Measurements from ENCODE around the gene NR3C2. TPM values are rescaled to one million over a fixed set of nuclear protein-coding genes. Genes with fewer than 3 reads are reported as not detected.

Gene NR3C2
- total RNA-seq, 1 experiment from 2014 or later, result 0.26 TPM

DNA sequence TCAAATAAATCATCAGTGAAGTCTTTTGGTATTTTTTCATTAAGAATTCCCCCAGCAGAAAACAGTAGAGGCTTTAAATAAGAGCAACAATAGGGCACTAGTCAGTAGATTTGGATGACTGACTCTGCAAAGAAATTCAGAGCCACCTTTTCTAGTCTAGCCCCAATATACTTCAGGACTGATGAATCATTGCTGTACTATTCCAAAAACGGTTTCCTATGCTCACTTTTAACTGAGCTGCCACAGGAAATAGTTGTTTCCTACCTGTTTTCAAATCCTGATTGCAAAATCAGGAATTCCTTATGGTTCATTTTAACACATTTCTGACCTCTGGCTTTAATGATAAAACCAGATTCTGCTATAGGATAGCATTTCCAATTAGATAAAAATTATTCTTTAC is 171.6 kb downstream of the NR3C2 start:
- in situ Hi-C loops (cut with HindIII; ENCODE audit: low pct_unique_long_range_greater_than_20kb, low sequenced_read_pairs), result no loop called here

DNA sequence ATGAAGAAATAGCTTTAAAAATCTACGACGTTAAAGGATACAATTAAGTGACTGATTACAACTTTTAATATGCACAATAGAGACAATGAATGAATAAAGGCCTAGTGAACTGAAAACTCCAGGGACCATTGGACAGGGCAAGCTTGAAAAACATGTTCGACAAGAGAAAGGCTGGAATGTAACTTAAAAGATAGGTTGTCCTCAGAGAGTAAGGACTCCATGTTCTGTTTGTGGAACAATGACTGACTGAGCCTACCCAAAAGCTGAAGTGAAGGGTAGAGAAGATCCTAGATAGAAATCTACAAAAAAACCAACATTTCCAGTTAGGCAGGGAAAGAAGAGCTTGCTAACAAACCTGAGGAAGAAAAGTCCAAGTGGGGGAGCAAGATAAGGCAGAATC is 173.4 kb downstream of the NR3C2 start:
- POLR2A ChIA-PET, result interaction anchor here (0.6 kb wide), 1 partner anchor 1430 kb away, joined by 18 read pairs; no protein-coding TSS in a partner anchor
- DNase-seq (ENCODE audit: low read depth, low spot score), result no peak
- no peaks in the 10 kb centered on the region for H3K27me3 ChIP-seq (ENCODE audit: control insufficient read depth, insufficient read depth, low read length)
- BruUV-seq (replicated peaks), result no TSS peak
- CTCF ChIA-PET, result no interaction called here
- H3K4me1 ChIP-seq (ENCODE audit: control insufficient read depth, insufficient read depth, low read length), result no peaks in the 10 kb centered on the region
- H3K4me3 ChIP-seq (ENCODE audit: low read depth in 2 of 2, low read length in 2 of 2), result no peak overlapping the region
- H3K36me3 ChIP-seq (ENCODE audit: control insufficient read depth, insufficient read depth, low read length), result no peaks in the 10 kb centered on the region
- in situ Hi-C loops (cut with HindIII; ENCODE audit: low pct_unique_long_range_greater_than_20kb, low sequenced_read_pairs) (no loop called here), intact Hi-C loops (cut with micrococcal nuclease; ENCODE audit: unreplicated experiment) (no loop called here)
- no peak for TF ChIP-seq POLR2AphosphoS5 (IDR thresholded peaks at IDR 0.05; ENCODE audit: low read depth, low read length)
- no peak for TF ChIP-seq SIN3A (IDR thresholded peaks at IDR 0.05; ENCODE audit: borderline replicate concordance, insufficient read depth, low read depth, low read length)
- TF ChIP-seq, protein P1, sequence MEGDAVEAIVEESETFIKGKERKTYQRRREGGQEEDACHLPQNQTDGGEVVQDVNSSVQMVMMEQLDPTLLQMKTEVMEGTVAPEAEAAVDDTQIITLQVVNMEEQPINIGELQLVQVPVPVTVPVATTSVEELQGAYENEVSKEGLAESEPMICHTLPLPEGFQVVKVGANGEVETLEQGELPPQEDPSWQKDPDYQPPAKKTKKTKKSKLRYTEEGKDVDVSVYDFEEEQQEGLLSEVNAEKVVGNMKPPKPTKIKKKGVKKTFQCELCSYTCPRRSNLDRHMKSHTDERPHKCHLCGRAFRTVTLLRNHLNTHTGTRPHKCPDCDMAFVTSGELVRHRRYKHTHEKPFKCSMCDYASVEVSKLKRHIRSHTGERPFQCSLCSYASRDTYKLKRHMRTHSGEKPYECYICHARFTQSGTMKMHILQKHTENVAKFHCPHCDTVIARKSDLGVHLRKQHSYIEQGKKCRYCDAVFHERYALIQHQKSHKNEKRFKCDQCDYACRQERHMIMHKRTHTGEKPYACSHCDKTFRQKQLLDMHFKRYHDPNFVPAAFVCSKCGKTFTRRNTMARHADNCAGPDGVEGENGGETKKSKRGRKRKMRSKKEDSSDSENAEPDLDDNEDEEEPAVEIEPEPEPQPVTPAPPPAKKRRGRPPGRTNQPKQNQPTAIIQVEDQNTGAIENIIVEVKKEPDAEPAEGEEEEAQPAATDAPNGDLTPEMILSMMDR (IDR thresholded peaks at IDR 0.05), result no peak
- TF ChIP-seq TCF7L2 (IDR thresholded peaks at IDR 0.05; ENCODE audit: low read depth, low read length), result no peak
- TF ChIP-seq, protein P2, sequence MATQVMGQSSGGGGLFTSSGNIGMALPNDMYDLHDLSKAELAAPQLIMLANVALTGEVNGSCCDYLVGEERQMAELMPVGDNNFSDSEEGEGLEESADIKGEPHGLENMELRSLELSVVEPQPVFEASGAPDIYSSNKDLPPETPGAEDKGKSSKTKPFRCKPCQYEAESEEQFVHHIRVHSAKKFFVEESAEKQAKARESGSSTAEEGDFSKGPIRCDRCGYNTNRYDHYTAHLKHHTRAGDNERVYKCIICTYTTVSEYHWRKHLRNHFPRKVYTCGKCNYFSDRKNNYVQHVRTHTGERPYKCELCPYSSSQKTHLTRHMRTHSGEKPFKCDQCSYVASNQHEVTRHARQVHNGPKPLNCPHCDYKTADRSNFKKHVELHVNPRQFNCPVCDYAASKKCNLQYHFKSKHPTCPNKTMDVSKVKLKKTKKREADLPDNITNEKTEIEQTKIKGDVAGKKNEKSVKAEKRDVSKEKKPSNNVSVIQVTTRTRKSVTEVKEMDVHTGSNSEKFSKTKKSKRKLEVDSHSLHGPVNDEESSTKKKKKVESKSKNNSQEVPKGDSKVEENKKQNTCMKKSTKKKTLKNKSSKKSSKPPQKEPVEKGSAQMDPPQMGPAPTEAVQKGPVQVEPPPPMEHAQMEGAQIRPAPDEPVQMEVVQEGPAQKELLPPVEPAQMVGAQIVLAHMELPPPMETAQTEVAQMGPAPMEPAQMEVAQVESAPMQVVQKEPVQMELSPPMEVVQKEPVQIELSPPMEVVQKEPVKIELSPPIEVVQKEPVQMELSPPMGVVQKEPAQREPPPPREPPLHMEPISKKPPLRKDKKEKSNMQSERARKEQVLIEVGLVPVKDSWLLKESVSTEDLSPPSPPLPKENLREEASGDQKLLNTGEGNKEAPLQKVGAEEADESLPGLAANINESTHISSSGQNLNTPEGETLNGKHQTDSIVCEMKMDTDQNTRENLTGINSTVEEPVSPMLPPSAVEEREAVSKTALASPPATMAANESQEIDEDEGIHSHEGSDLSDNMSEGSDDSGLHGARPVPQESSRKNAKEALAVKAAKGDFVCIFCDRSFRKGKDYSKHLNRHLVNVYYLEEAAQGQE (IDR thresholded peaks at IDR 0.05; ENCODE audit: insufficient read depth in 1 of 2, low read depth in 2 of 2, low read length in 1 of 2), result no peak
- no peak overlapping the region for H3K27ac ChIP-seq (ENCODE audit: low read length)
- no peaks in the 10 kb centered on the region for H3K9me3 ChIP-seq (ENCODE audit: control insufficient read depth, insufficient read depth, low read depth, low read length)
- ATAC-seq, result no peak

More for the DNA sequence above, 171.6 kb downstream of the NR3C2 start:
- no peaks in the 10 kb centered on the region for H3K4me1 ChIP-seq (ENCODE audit: control insufficient read depth, insufficient read depth, low read length)
- H3K27me3 ChIP-seq (ENCODE audit: control insufficient read depth, insufficient read depth, low read length), result no peaks in the 10 kb centered on the region
- BruUV-seq (replicated peaks), result no TSS peak
- no peak overlapping the region for H3K4me3 ChIP-seq (ENCODE audit: low read depth in 2 of 2, low read length in 2 of 2)
- CTCF ChIA-PET, result no interaction called here
- no peak for ATAC-seq
- TF ChIP-seq SIN3A (IDR thresholded peaks at IDR 0.05; ENCODE audit: borderline replicate concordance, insufficient read depth, low read depth, low read length) (no peak), POLR2AphosphoS5 (IDR thresholded peaks at IDR 0.05; ENCODE audit: low read depth, low read length) (no peak), TCF7L2 (IDR thresholded peaks at IDR 0.05; ENCODE audit: low read depth, low read length) (no peak)
- TF ChIP-seq, protein P1 (IDR thresholded peaks at IDR 0.05), result no peak
- TF ChIP-seq, protein P2 (IDR thresholded peaks at IDR 0.05; ENCODE audit: insufficient read depth in 1 of 2, low read depth in 2 of 2, low read length in 1 of 2), result no peak
- H3K27ac ChIP-seq (ENCODE audit: low read length), result no peak overlapping the region
- no peak for DNase-seq (ENCODE audit: low read depth, low spot score)
- no peaks in the 10 kb centered on the region for H3K36me3 ChIP-seq (ENCODE audit: control insufficient read depth, insufficient read depth, low read length)
- POLR2A ChIA-PET, result no interaction called here
- intact Hi-C loops (cut with micrococcal nuclease; ENCODE audit: unreplicated experiment), result no loop called here
- H3K9me3 ChIP-seq (ENCODE audit: control insufficient read depth, insufficient read depth, low read depth, low read length), result no peaks in the 10 kb centered on the region

Measured in Panc1 (cell line).